T-helper 17 cell (primary cell): ENCODE measurements around the gene BBC3. TPM values are rescaled to one million over a fixed set of nuclear protein-coding genes. Genes with fewer than 3 reads are reported as not detected.
"Not testable (repeated sequence)": the region's sequence is repeated elsewhere in the genome, so short reads cannot be mapped to it uniquely, and the experiment has no call there.

Experiments used
- ATAC-seq: fragments of 150-1000 bp; cut with Tn5 transposase; 2 replicates; pipeline ENCODE4 v1.10.0; 2021; ENCODE audit warnings: mild to moderate bottlenecking, moderate library complexity
- DNase-seq, 3 donors: peaks; one replicate each; pipeline versions ENCODE4 v3.0.0 to v3.0.0-alpha.2; 2020 to 2021
- H3K9me3 ChIP-seq: one replicate; pipeline ENCODE4 v1.7.0; 2013; ENCODE audit warnings: low read length, mild to moderate bottlenecking; ENCODE audit not compliant: control insufficient read depth, poor library complexity, severe bottlenecking
- H3K27ac Mint-ChIP-seq: one replicate; pipeline ENCODE4 v1.8.0; 2022; ENCODE audit warnings: mild to moderate bottlenecking, moderate library complexity, mixed read lengths
- H3K27me3 Mint-ChIP-seq: one replicate; pipeline ENCODE4 v1.8.0; 2022; ENCODE audit warnings: mixed read lengths
- H3K36me3 Mint-ChIP-seq: one replicate; pipeline ENCODE4 v1.8.0; 2022; ENCODE audit warnings: low read depth, mixed read lengths
- H3K4me1 Mint-ChIP-seq: one replicate; pipeline ENCODE4 v1.8.0; 2022; ENCODE audit warnings: mild to moderate bottlenecking, mixed read lengths
- H3K4me3 Mint-ChIP-seq: one replicate; pipeline ENCODE4 v1.8.0; 2022; ENCODE audit warnings: mild to moderate bottlenecking, moderate library complexity, mixed read lengths
- total RNA-seq, 4 donors: library from RNA in 2 of 4; stranded (reverse) in 2 of 4; gene quantifications; one replicate each; pipeline ENCODE4 v1.2.3 and lab custom pipeline; 2022 to 2026

Gene BBC3
- total RNA-seq, 2 donors from 2014 or later: 32.4 to 40.2 TPM

DNA sequence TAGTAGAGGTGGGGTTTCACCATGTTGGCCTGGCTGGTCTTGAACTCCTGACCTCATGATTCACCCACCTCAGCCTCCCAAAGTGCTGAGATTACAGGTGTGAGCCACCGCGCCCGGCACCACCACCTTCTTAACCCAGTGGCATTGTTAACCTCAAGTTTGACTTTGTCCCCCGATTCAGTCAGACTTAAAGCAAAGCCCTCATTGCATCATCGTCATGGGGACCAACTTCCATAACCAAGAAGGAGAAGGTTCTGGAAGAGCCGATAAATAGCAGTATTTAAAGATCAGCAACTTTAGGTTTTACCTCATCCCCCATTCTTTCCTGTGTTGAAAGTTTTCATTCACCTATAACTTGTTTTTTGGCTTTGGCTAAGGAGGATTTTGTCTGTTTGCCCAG, 37.0 kb upstream of the BBC3 start:
- H3K27ac Mint-ChIP-seq: no peak overlapping the region
- no peak overlapping the region for H3K4me3 Mint-ChIP-seq
- peaks cover 3% of the 10 kb centered on the region for H3K36me3 Mint-ChIP-seq
- H3K27me3 Mint-ChIP-seq: no peaks in the 10 kb centered on the region
- DNase-seq (no peak), ATAC-seq (no peak)
- H3K9me3 ChIP-seq: no peaks in the 10 kb centered on the region
- peaks cover 9% of the 10 kb centered on the region for H3K4me1 Mint-ChIP-seq

DNA sequence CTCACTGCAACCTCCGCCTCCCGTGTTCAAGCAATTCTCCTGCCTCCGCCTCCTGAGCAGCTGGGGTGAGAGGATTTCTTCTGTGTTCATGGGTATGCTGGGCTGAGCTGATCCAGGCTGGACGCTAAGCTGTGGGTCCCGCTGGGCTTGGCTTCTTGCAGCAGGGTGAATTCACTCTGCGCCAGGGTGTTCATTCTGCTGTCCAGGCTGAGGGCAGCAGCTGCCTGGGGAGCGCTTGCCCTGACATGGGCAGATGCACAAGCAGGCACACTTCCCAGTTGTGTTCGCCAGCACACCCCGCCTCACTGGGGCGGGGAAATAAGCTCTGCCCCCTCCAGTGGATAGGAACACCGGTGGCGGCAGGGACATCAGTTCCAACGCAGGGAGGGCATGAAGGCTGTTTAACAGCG, 36.4 kb upstream of the BBC3 start:
- ATAC-seq: no peak
- Mint-ChIP-seq H3K4me3 (no peak overlapping the region), H3K27me3 (no peaks in the 10 kb centered on the region), H3K4me1 (peaks cover 2% of the 10 kb centered on the region), H3K36me3 (peaks cover 3% of the 10 kb centered on the region), H3K27ac (peak overlapping the region; percentile 14)
- H3K9me3 ChIP-seq: no peaks in the 10 kb centered on the region
- DNase-seq: no peak

DNA sequence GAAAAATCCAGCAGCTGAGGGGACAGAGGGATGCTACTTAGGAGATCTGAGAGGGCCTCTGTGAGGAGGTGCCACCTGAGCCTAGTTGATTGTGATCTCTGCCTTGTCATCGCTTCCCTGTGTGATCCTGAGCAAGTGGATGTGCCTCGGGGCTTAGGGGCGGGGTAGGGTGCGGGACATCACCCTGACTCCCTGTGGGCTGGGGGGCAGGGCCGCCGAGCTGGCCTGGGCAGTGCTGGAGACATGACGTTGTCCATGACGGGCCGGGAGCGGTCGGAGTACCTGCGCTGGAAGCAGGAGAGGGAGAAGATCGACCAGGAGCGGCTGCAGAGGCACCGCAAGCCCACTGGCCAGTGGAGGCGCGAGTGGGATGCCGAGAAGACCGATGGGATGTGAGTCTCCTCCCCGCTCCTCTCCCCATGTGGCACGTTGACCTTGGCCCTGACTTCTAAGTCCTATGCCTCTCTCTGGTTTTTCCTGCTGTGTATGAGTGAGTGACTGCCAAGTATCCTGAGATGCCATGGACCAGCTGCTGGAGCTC, 35.5 kb upstream of the BBC3 start:
- Mint-ChIP-seq H3K4me1 (no peaks in the 10 kb centered on the region), H3K27ac (no peak overlapping the region), H3K4me3 (peak overlapping the region; percentile 36), H3K36me3 (peaks cover 3% of the 10 kb centered on the region), H3K27me3 (no peaks in the 10 kb centered on the region)
- ATAC-seq (no peak), DNase-seq (no peak)
- H3K9me3 ChIP-seq: no peaks in the 10 kb centered on the region

DNA sequence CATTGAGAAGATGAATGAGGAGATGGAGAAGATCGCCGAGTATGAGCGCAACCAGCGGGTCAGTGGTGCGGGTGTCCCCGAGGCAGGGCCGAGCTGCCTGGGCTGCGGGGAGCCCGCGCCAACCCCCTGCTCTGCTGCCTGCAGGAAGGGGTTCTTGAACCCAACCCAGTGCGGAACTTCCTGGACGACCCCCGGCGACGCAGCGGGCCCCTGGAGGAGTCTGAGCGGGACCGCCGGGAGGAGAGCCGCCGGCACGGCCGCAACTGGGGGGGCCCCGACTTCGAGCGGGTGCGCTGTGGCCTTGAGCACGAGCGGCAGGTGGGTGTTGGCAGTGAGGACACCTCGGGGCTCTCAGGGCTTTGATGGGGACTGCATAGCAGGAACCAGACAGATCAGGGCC, 33.6 kb upstream of the BBC3 start:
- Mint-ChIP-seq H3K4me3 (no peak overlapping the region), H3K36me3 (peaks cover 8% of the 10 kb centered on the region), H3K4me1 (peaks cover 11% of the 10 kb centered on the region), H3K27me3 (no peaks in the 10 kb centered on the region), H3K27ac (no peak overlapping the region)
- DNase-seq: no peak
- ATAC-seq: no peak
- H3K9me3 ChIP-seq: no peaks in the 10 kb centered on the region

DNA sequence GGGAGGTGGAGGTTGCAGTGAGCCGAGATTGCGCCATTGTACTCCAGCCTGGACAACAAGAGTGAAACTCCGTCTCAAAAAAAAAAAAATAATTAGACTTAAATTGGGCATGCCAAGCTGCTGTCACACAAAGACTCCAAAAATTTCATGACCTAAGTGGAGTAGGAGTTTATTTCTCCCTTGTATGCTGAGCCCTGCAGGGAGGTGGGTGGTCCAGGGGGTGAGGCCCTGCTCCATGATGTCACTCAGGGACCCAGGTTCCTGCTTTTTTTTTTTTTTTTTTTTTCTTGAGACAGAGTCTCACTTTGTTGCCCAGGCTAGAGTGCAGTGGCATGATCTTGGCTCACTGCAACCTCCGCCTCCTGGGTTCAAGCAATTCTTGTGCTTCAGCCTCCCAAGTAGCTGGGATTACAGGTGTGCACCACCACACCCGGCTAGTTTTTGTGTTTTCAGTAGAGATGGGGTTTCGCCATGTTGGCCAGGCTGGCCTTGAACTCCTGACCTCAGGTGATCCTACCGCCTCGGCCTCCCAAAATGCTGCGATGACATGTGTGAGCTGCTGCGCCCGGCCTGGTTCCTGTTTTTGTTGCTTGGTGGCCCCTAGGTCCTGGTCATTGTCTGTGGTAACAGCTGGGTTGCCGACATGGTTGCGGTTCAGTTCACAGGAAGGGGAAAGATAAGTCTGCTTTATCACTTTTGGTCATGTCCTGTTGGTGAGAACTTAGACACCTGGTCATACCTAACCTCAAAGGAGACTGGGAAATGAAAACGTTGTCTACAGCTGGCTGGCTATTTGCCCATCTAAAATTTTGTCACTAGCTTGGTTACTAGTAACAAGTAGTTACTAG, 31.2 kb upstream of the BBC3 start:
- not testable (repeated sequence) for H3K4me3 Mint-ChIP-seq, H3K27me3 Mint-ChIP-seq, H3K27ac Mint-ChIP-seq, H3K9me3 ChIP-seq, DNase-seq
- peaks cover 30% of the 10 kb centered on the region for H3K4me1 Mint-ChIP-seq
- peak; percentile 42 for ATAC-seq
- peaks cover 14% of the 10 kb centered on the region for H3K36me3 Mint-ChIP-seq

DNA sequence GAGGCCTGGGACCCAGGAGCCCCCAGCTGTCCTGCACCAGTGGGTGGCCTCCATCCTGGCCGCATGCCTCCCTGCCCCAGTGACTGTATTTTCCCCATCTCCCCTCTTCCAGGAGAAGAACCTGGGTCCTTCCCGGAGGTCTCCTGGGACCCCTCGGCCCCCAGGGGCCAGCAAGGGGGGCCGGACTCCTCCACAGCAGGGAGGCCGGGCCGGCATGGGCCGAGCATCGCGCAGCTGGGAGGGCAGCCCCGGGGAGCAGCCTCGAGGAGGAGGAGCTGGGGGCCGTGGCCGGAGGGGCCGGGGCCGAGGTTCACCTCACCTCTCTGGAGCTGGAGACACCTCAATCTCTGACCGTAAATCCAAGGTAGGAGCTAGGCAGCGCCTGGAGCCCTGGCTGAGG, 29.5 kb upstream of the BBC3 start:
- Mint-ChIP-seq H3K36me3 (peaks cover 14% of the 10 kb centered on the region), H3K4me1 (peaks cover 39% of the 10 kb centered on the region), H3K27ac (no peak overlapping the region), H3K27me3 (no peaks in the 10 kb centered on the region), H3K4me3 (no peak overlapping the region)
- DNase-seq: no peak
- no peak for ATAC-seq
- no peaks in the 10 kb centered on the region for H3K9me3 ChIP-seq

DNA sequence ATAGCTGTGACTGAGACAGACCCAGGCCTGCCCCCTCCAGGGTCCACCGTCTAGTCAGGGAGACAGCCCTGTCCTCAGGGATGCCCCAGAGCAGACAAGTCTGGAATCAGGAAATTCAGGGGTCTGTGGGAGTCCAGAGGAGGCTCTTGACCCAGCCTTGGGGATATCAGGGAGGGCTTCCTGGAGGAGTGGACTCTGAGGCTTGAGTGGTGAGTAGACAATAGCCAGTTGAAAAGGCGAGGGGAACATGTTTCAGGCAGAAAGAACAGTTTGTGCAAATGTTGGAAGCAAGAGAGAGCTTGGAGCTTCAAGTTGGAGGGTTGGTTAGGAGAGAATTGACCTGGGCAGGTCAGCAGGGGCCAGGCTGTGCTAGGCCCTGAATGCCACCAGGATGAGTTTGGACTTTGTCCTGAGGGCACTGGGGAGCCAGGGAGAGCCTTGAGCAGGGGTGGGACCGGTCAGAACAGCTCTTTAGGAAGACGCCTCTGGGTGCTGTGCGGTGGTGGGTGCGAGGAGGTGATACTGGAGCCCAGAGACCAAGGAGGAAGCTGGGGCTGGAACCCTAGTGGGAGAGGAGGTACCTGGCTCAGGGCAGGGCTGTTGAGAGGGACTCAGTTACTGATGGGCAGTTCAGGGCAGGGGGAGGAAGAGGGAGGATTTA, 28.0 kb upstream of the BBC3 start:
- Mint-ChIP-seq H3K36me3 (peaks cover 14% of the 10 kb centered on the region), H3K27me3 (no peaks in the 10 kb centered on the region), H3K27ac (peak overlapping the region; percentile 80), H3K4me1 (peaks cover 39% of the 10 kb centered on the region), H3K4me3 (peak overlapping the region; percentile 45)
- no peak for DNase-seq
- no peaks in the 10 kb centered on the region for H3K9me3 ChIP-seq
- ATAC-seq: no peak

DNA sequence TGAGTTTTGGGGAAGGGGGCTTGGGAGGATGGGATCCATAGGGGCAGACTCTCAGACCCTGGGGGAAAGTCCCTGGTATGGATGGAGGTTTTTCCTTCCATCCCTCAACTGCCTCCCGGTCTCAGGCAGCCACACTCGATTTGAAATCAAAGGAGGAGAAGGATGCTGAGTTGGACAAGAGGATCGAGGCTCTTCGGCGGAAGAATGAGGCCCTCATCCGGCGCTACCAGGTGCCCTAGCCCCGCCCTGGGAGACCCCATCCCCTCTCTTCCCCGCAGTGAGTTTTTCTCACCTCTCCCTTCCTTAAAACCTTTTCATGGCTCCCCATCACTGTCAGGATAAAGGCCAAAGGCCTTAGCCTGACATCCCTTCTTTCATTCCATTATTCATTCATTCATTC, 27.4 kb upstream of the BBC3 start:
- DNase-seq (no peak), ATAC-seq (no peak)
- Mint-ChIP-seq H3K27me3 (no peaks in the 10 kb centered on the region), H3K4me3 (no peak overlapping the region), H3K27ac (no peak overlapping the region), H3K36me3 (peaks cover 14% of the 10 kb centered on the region), H3K4me1 (peaks cover 39% of the 10 kb centered on the region)
- no peaks in the 10 kb centered on the region for H3K9me3 ChIP-seq

DNA sequence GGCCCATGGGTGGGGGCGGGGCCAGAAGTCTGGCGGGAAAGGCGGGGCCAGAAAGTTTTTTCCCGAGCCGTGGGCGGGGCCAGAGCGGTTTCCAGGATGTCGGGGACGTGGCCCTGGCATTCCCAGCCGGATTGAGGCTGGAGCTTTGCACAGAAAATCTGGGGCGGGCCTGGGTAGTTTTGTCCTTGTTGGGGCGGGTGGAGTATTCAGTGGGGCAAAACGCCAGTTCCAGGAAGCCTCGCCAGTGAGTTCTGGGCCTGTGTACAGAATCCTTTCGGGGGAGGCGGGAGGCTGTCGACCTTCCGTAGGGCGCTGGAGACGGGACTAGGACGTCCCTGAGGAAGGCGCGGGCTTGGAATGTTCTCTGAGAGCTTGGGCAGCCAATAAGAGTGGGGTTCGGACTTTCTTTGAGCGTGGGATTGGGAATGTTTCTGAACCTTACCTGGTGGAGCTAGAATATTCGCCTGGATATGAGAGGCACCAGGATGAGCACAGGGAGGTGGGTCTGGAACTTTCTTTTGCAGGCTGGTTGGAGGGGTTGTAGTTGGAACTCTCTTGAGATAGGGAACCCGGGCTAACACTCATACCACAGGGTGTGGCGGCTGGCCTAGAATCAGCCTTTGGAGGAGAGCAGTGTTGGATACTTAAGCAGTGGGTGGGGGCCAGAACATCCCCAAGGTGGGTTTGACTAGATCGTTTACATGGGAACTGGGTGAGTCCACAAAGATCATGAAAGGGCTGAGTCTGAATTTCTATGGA, 26.6 kb upstream of the BBC3 start:
- Mint-ChIP-seq H3K27me3 (no peaks in the 10 kb centered on the region), H3K27ac (peak overlapping the region; percentile 93), H3K36me3 (peaks cover 14% of the 10 kb centered on the region), H3K4me3 (peak overlapping the region; percentile 96), H3K4me1 (peaks cover 39% of the 10 kb centered on the region)
- DNase-seq: no peak
- ATAC-seq: no peak
- no peaks in the 10 kb centered on the region for H3K9me3 ChIP-seq

DNA sequence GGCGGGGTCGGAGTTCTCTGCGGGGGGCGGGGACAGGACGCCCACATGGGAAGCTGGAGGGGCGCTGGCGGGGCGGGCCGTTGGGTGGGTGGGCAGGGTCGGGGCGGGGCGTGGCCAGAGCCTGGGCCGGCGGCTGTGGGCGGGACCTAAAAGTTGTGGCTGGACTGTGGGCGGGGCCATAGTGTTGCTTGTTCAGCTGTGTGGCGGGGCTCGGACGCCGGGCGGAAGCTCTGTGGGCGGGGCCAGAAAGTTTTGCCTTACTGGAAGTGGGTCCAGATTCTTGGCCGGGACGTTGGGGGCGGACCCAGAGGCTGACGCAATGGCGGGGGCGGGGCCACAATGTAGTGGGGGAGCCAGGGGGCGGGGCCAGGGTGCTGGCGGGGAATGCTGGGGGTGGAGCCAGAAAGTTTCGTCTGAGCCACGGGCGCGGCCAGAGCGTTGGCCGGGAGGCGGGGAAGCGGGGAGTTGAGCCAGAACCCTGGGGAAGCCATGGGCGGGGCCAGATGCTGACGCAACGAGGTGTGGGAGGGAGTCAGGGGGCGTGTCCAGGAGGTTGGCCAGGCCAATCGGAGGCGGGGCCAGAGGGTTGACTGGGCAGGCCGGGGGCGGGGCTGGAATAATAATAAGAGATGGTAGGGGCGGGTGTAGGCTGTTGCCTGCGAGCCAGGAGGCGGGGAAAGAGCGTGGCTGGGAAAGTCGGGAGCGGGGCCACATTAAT, 25.9 kb upstream of the BBC3 start:
- H3K36me3 Mint-ChIP-seq: peaks cover 14% of the 10 kb centered on the region

DNA sequence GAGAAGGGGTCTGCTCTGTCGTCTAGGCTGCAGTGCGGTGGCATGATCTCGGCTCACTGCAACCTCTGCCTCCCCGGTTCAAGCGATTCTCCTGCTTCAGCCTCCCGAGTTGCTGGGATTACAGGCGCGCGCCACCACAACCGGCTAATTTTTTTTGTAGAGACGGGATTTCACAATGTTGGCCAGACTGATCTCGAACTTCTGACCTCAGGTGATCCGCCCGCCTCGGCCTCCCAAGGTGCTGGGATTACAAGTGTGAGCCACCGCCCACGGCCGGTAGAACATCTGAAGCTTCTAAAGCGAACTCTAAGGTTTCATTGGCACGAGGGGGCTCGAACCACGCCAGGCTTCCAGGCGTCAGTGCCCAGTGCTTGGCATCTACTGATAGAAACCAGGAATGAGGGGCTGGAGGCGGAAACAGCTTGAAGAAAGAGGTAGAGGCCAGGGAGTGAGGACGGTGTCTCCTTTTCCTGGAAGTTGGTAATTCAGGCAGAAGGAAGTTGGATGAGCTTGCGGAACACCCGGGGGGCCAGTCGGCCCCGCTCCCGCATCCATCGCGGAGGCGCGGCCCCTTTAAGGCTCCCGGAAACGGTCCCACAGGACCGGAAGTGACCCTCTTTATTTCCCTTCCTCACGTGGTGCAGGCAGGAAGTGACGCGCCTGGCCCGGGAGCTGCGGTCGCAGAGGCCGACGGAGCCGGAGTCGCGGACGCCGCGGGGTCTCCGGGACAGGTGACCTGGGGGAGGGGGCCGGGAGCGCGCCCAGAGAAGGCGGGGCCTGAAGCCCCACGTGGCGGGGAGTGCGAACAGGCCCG, 25.1 kb upstream of the BBC3 start, which contains the start of gene CCDC9:
CCDC9 (plus strand) TSS at position 647 of the 814 bp plus-strand sequence. CDS start 1,876 bp downstream, outside the sequence.
- no peaks in the 10 kb centered on the region for H3K27me3 Mint-ChIP-seq
- peak in 1 of 3 donors; percentile 83 for DNase-seq
- H3K4me1 Mint-ChIP-seq: peaks cover 41% of the 10 kb centered on the region
- peak within 1 kb of the TSS; percentile 96 for H3K4me3 Mint-ChIP-seq
- H3K36me3 Mint-ChIP-seq: peaks cover 12% of the 10 kb centered on the region
- no peak for ATAC-seq
- H3K27ac Mint-ChIP-seq: peak within 1 kb of the TSS; percentile 93
- H3K9me3 ChIP-seq: no peaks in the 10 kb centered on the region

More for the DNA sequence above, 25.9 kb upstream of the BBC3 start:
- H3K9me3 ChIP-seq: no peaks in the 10 kb centered on the region
- H3K27me3 Mint-ChIP-seq: no peaks in the 10 kb centered on the region
- peaks cover 42% of the 10 kb centered on the region for H3K4me1 Mint-ChIP-seq
- ATAC-seq (peak; percentile 80), DNase-seq (peak; percentile 98)
- peak overlapping the region; percentile 96 for H3K4me3 Mint-ChIP-seq
- peak overlapping the region; percentile 93 for H3K27ac Mint-ChIP-seq

DNA sequence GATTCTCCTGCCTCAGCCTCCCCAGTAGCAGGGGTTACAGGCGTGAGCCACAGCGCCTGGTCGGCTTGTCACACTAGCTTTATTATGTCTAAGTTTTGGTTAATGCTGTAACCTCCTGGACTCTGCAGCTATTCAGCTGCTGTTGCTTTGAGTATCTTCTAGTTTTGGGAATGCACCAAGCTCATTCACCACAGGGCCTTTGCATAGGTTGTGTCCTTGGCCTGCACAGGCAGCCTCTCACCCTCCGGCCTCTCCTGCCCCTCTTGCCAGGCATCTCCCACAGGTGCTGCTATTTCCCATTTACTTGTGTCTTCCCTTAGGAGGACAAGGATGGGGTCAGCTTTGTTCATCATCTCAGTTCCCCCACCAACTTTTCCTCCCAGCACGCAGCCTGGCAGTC, 23.0 kb upstream of the BBC3 start:
- no peaks in the 10 kb centered on the region for H3K9me3 ChIP-seq
- no peak overlapping the region for H3K4me3 Mint-ChIP-seq
- H3K27ac Mint-ChIP-seq: no peak overlapping the region
- H3K36me3 Mint-ChIP-seq: peaks cover 2% of the 10 kb centered on the region
- H3K27me3 Mint-ChIP-seq: no peaks in the 10 kb centered on the region
- no peak for DNase-seq
- peaks cover 28% of the 10 kb centered on the region for H3K4me1 Mint-ChIP-seq
- ATAC-seq: no peak
